Activated T-cell treated with anti-CD3 and anti-CD28 coated beads, Interleukin-2, amount 50 U/mL, for 4 hours (primary cell): Measurements from ENCODE around the gene IQSEC2. TPM values are rescaled to one million over a fixed set of nuclear protein-coding genes. Genes with fewer than 3 reads are reported as not detected.

Experiments used
- ATAC-seq, 2 donors: fragments of 200-7000 bp; cut with Tn5 transposase; one replicate each; pipeline ENCODE4 v1.10.0; 2021
- DNase-seq: peaks from one replicate; pipeline ENCODE4 v3.0.0-alpha.2; 2020
- H3K27me3 Mint-ChIP-seq: one replicate; pipeline ENCODE4 v1.8.0; 2021; ENCODE audit warnings: low read depth, mixed read lengths
- H3K36me3 Mint-ChIP-seq: one replicate; pipeline ENCODE4 v1.8.0; 2022; ENCODE audit warnings: mixed read lengths; ENCODE audit not compliant: insufficient read depth
- H3K4me1 Mint-ChIP-seq: one replicate; pipeline ENCODE4 v1.8.0; 2021; ENCODE audit warnings: low read depth, mixed read lengths
- H3K4me3 Mint-ChIP-seq: one replicate; pipeline ENCODE4 v1.8.0; 2021; ENCODE audit warnings: mild to moderate bottlenecking, moderate library complexity, mixed read lengths
- H3K9me3 Mint-ChIP-seq: one replicate; pipeline ENCODE4 v1.8.0; 2021; ENCODE audit warnings: mixed read lengths
- total RNA-seq, 3 donors: library from RNA; stranded (reverse); gene quantifications; one replicate each; pipeline ENCODE4 v1.2.1, GENCODE V29; 2021

IQSEC2 gene
- total RNA-seq, 3 donors from 2014 or later, result 0.43 to 1.2 (median 0.46) TPM

GRCh38 chrX:53313728-53314105 is 32.3 kb upstream of the IQSEC2 start:
- H3K36me3 Mint-ChIP-seq, result no peaks in the 10 kb centered on the region
- H3K9me3 Mint-ChIP-seq, result no peaks in the 10 kb centered on the region
- DNase-seq (no peak), ATAC-seq (no peak)
- no peak overlapping the region for H3K4me3 Mint-ChIP-seq
- H3K4me1 Mint-ChIP-seq, result no peaks in the 10 kb centered on the region
- peaks cover 11% of the 10 kb centered on the region for H3K27me3 Mint-ChIP-seq

- no peaks in the 10 kb centered on the region for H3K9me3 Mint-ChIP-seq
- peak; percentile 42 to 61 for ATAC-seq
- H3K4me3 Mint-ChIP-seq, result no peak overlapping the region
These were observed 31.8 kb upstream of the IQSEC2 start for GRCh38 chrX:53312946-53313727.

GRCh38 chrX:53309837-53310236 is 28.5 kb upstream of the IQSEC2 start:
- ATAC-seq, result no peak
- H3K36me3 Mint-ChIP-seq, result no peaks in the 10 kb centered on the region

More at GRCh38 chrX:53312946-53313727, 31.8 kb upstream of the IQSEC2 start:
- H3K4me1 Mint-ChIP-seq, result no peaks in the 10 kb centered on the region
- peak; percentile 63 for DNase-seq
- H3K27me3 Mint-ChIP-seq, result peaks cover 5% of the 10 kb centered on the region
- H3K36me3 Mint-ChIP-seq, result no peaks in the 10 kb centered on the region

GRCh38 chrX:53308836-53309235 is 27.5 kb upstream of the IQSEC2 start:
- ATAC-seq (no peak), DNase-seq (no peak)
- Mint-ChIP-seq H3K4me1 (no peaks in the 10 kb centered on the region), H3K9me3 (no peaks in the 10 kb centered on the region), H3K27me3 (no peaks in the 10 kb centered on the region), H3K4me3 (no peak overlapping the region), H3K36me3 (no peaks in the 10 kb centered on the region)

More at GRCh38 chrX:53309837-53310236, 28.5 kb upstream of the IQSEC2 start:
- Mint-ChIP-seq H3K9me3 (no peaks in the 10 kb centered on the region), H3K4me1 (no peaks in the 10 kb centered on the region), H3K27me3 (no peaks in the 10 kb centered on the region), H3K4me3 (no peak overlapping the region)
- DNase-seq, result no peak

GRCh38 chrX:53305996-53306937 is 24.9 kb upstream of the IQSEC2 start:
- Mint-ChIP-seq H3K27me3 (no peaks in the 10 kb centered on the region), H3K36me3 (no peaks in the 10 kb centered on the region), H3K4me1 (no peaks in the 10 kb centered on the region), H3K9me3 (no peaks in the 10 kb centered on the region), H3K4me3 (no peak overlapping the region)
- DNase-seq (no peak), ATAC-seq (no peak)

- H3K36me3 Mint-ChIP-seq, result no peaks in the 10 kb centered on the region
- no peaks in the 10 kb centered on the region for H3K9me3 Mint-ChIP-seq
These were observed 24.0 kb upstream of the IQSEC2 start for GRCh38 chrX:53305219-53305995.

GRCh38 chrX:53303195-53303594 is 21.8 kb upstream of the IQSEC2 start:
- ATAC-seq (no peak), DNase-seq (no peak)
- Mint-ChIP-seq H3K36me3 (no peaks in the 10 kb centered on the region), H3K9me3 (no peaks in the 10 kb centered on the region), H3K27me3 (no peaks in the 10 kb centered on the region), H3K4me3 (no peak overlapping the region), H3K4me1 (no peaks in the 10 kb centered on the region)

More at GRCh38 chrX:53305219-53305995, 24.0 kb upstream of the IQSEC2 start:
- no peak overlapping the region for H3K4me3 Mint-ChIP-seq
- no peaks in the 10 kb centered on the region for H3K4me1 Mint-ChIP-seq
- ATAC-seq (no peak), DNase-seq (no peak)
- H3K27me3 Mint-ChIP-seq, result no peaks in the 10 kb centered on the region

GRCh38 chrX:53300157-53300556 is 18.8 kb upstream of the IQSEC2 start:
- Mint-ChIP-seq H3K4me1 (no peaks in the 10 kb centered on the region), H3K4me3 (no peak overlapping the region), H3K36me3 (no peaks in the 10 kb centered on the region), H3K27me3 (no peaks in the 10 kb centered on the region), H3K9me3 (no peaks in the 10 kb centered on the region)
- DNase-seq (no peak), ATAC-seq (no peak)

GRCh38 chrX:53294024-53294648 is 12.8 kb upstream of the IQSEC2 start:
- no peak for DNase-seq
- Mint-ChIP-seq H3K36me3 (no peaks in the 10 kb centered on the region), H3K4me3 (no peak overlapping the region), H3K9me3 (no peaks in the 10 kb centered on the region), H3K4me1 (peaks cover under 1% of the 10 kb centered on the region), H3K27me3 (no peaks in the 10 kb centered on the region)
- no peak for ATAC-seq

GRCh38 chrX:53291596-53291995 is 10.2 kb upstream of the IQSEC2 start:
- H3K27me3 Mint-ChIP-seq, result no peaks in the 10 kb centered on the region
- peaks cover 20% of the 10 kb centered on the region for H3K4me1 Mint-ChIP-seq
- no peaks in the 10 kb centered on the region for H3K9me3 Mint-ChIP-seq
- no peaks in the 10 kb centered on the region for H3K36me3 Mint-ChIP-seq
- DNase-seq, result no peak
- no peak for ATAC-seq
- no peak overlapping the region for H3K4me3 Mint-ChIP-seq

- Mint-ChIP-seq H3K36me3 (no peaks in the 10 kb centered on the region), H3K4me3 (no peak overlapping the region), H3K9me3 (no peaks in the 10 kb centered on the region)
These were observed 9.2 kb upstream of the IQSEC2 start for GRCh38 chrX:53290441-53291041.

GRCh38 chrX:53288189-53288588 is 6.8 kb upstream of the IQSEC2 start:
- Mint-ChIP-seq H3K4me3 (peak overlapping the region; percentile 73), H3K36me3 (no peaks in the 10 kb centered on the region), H3K27me3 (no peaks in the 10 kb centered on the region), H3K4me1 (peaks cover 23% of the 10 kb centered on the region), H3K9me3 (no peaks in the 10 kb centered on the region)
- ATAC-seq (peak in 1 of 2 donors; percentile 25), DNase-seq (no peak)

More at GRCh38 chrX:53290441-53291041, 9.2 kb upstream of the IQSEC2 start:
- Mint-ChIP-seq H3K27me3 (no peaks in the 10 kb centered on the region), H3K4me1 (peaks cover 21% of the 10 kb centered on the region)
- DNase-seq, result no peak
- ATAC-seq, result no peak

GRCh38 chrX:53287493-53288138 is 6.2 kb upstream of the IQSEC2 start:
- Mint-ChIP-seq H3K9me3 (no peaks in the 10 kb centered on the region), H3K27me3 (no peaks in the 10 kb centered on the region), H3K4me3 (peak overlapping the region; percentile 73), H3K4me1 (peaks cover 23% of the 10 kb centered on the region), H3K36me3 (no peaks in the 10 kb centered on the region)
- ATAC-seq (peak; percentile 69 to 81), DNase-seq (peak; percentile 15)
